HepG2 (cell line): ENCODE results near the gene TWF1. TPM values are rescaled to one million over a fixed set of nuclear protein-coding genes. Genes with fewer than 3 reads are reported as not detected.
A peak's percentile ranks its signal among the peaks of the same experiment; 100 is the strongest.

Experiments used
- CAMTA2 ChIP-seq: sonication (generic); formaldehyde crosslinking; IDR thresholded peaks from 2 replicates; pipeline ENCODE4 v1.4.0; 2020; ENCODE audit warnings: mild to moderate bottlenecking, missing genetic modification reagents, borderline replicate concordance
- JARID2 ChIP-seq: sonication (generic); formaldehyde crosslinking; IDR thresholded peaks from 2 replicates; pipeline ENCODE4 v1.8.1; 2023; ENCODE audit warnings: missing genetic modification reagents, inconsistent platforms; ENCODE audit not compliant: insufficient replicate concordance
- KDM4B ChIP-seq: sonication (generic); formaldehyde crosslinking; IDR thresholded peaks from 2 replicates; pipeline ENCODE4 v1.4.0; 2020; ENCODE audit warnings: missing genetic modification reagents
- WIZ ChIP-seq: sonication (generic); formaldehyde crosslinking; IDR thresholded peaks from 2 replicates; pipeline ENCODE4 v1.5.1; 2020; ENCODE audit warnings: mild to moderate bottlenecking, missing genetic modification reagents
- ZBTB3 ChIP-seq: sonication (generic); formaldehyde crosslinking; IDR thresholded peaks from 2 replicates; pipeline ENCODE4 v1.4.0; 2020; ENCODE audit warnings: low read depth, mild to moderate bottlenecking, moderate library complexity, missing genetic modification reagents, borderline replicate concordance
- ZBTB4 ChIP-seq: sonication (generic); formaldehyde crosslinking; IDR thresholded peaks from 2 replicates; pipeline ENCODE4 v1.4.0; 2020; ENCODE audit warnings: missing genetic modification reagents, mild to moderate bottlenecking, borderline replicate concordance
- ZMAT3 ChIP-seq: sonication (generic); formaldehyde crosslinking; conservative IDR thresholded peaks from 2 replicates; pipeline ENCODE4 v1.7.0; 2021; ENCODE audit warnings: missing genetic modification reagents
- ZNF138 ChIP-seq: sonication (generic); formaldehyde crosslinking; IDR thresholded peaks from 2 replicates; pipeline ENCODE4 v1.5.0; 2020; ENCODE audit warnings: mild to moderate bottlenecking, low read depth, missing genetic modification reagents
- ZNF512B ChIP-seq: sonication (generic); formaldehyde crosslinking; IDR thresholded peaks from 2 replicates; pipeline ENCODE4 v1.5.1; 2020; ENCODE audit warnings: missing genetic modification reagents, mild to moderate bottlenecking, borderline replicate concordance
- ZNF598 ChIP-seq: sonication (generic); formaldehyde crosslinking; IDR thresholded peaks from 2 replicates; pipeline ENCODE4 v1.5.1; 2020; ENCODE audit warnings: mild to moderate bottlenecking, missing genetic modification reagents, borderline replicate concordance
- ZNF776 ChIP-seq: sonication (generic); formaldehyde crosslinking; IDR thresholded peaks from 2 replicates; pipeline ENCODE4 v1.4.0; 2020; ENCODE audit warnings: mild to moderate bottlenecking, missing genetic modification reagents
- ZNF792 ChIP-seq: IDR thresholded peaks from 2 replicates; pipeline ENCODE4 v1.6.1; 2016
- polyA plus RNA-seq, 8 experiments: library from polyadenylated mRNA; depleted of rRNA in 3 of 8; stranded (reverse) in 7 of 8; unstranded in 1 of 8; fragments of >200 nt; fragmentation: Illumina TruSeq in 4 of 8; extraction: Trizol in 4 of 8; gene quantifications; 2 replicates each; pipeline versions ENCODE4 v1.2.1 to v1.2.3, GENCODE V29; 2011 to 2016; ENCODE audit warnings: low read depth in 4 of 8, missing spikeins in 1 of 8, mixed read lengths in 1 of 8; ENCODE audit not compliant: insufficient read depth in 1 of 8
- total RNA-seq, 5 experiments: library from RNA; depleted of rRNA; stranded (reverse); fragments of >200 nt; fragmentation: Illumina TruSeq; extraction: Trizol; gene quantifications; 2 replicates each; pipeline ENCODE4 v1.2.3, GENCODE V29; 2016; ENCODE audit warnings: low read depth in 1 of 5
- TF ChIP-seq, protein P1 (sequence below): sonication (generic); formaldehyde crosslinking; IDR thresholded peaks from 2 replicates; pipeline ENCODE4 v1.5.0; 2020; ENCODE audit warnings: mild to moderate bottlenecking, missing genetic modification reagents
- TF ChIP-seq, protein P2 (sequence below): sonication (generic); formaldehyde crosslinking; IDR thresholded peaks from 2 replicates; pipeline ENCODE4 v1.5.0; 2020; ENCODE audit warnings: missing genetic modification reagents
- TF ChIP-seq, protein P3 (sequence below): sonication (generic); formaldehyde crosslinking; IDR thresholded peaks from 2 replicates; pipeline ENCODE4; 2020; ENCODE audit warnings: missing genetic modification reagents, mild to moderate bottlenecking, borderline replicate concordance

Gene TWF1
- total and polyA plus RNA-seq, 2 of the 13 experiments (the other 11 are each of a cell fraction or from before 2014, with no cell fraction given): 32.3 to 85.5 TPM

- TF ChIP-seq, protein P1, sequence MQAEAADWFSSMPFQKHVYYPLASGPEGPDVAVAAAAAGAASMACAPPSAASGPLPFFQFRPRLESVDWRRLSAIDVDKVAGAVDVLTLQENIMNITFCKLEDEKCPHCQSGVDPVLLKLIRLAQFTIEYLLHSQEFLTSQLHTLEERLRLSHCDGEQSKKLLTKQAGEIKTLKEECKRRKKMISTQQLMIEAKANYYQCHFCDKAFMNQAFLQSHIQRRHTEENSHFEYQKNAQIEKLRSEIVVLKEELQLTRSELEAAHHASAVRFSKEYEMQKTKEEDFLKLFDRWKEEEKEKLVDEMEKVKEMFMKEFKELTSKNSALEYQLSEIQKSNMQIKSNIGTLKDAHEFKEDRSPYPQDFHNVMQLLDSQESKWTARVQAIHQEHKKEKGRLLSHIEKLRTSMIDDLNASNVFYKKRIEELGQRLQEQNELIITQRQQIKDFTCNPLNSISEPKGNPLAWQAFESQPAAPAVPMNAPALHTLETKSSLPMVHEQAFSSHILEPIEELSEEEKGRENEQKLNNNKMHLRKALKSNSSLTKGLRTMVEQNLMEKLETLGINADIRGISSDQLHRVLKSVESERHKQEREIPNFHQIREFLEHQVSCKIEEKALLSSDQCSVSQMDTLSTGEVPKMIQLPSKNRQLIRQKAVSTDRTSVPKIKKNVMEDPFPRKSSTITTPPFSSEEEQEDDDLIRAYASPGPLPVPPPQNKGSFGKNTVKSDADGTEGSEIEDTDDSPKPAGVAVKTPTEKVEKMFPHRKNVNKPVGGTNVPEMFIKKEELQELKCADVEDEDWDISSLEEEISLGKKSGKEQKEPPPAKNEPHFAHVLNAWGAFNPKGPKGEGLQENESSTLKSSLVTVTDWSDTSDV (CRISPR knock-in tag): no peak
- 0 out of 2 replicates have a peak, but pooled peaks have one; percentile 46 for TF ChIP-seq ZBTB3 (CRISPR knock-in tag)
- no peak for TF ChIP-seq ZMAT3 (CRISPR knock-in tag)
- peak; percentile 24; the same call in 1 of the 2 replicates for TF ChIP-seq ZNF138 (CRISPR knock-in tag)
- TF ChIP-seq WIZ (CRISPR knock-in tag): no peak
- TF ChIP-seq, protein P2, sequence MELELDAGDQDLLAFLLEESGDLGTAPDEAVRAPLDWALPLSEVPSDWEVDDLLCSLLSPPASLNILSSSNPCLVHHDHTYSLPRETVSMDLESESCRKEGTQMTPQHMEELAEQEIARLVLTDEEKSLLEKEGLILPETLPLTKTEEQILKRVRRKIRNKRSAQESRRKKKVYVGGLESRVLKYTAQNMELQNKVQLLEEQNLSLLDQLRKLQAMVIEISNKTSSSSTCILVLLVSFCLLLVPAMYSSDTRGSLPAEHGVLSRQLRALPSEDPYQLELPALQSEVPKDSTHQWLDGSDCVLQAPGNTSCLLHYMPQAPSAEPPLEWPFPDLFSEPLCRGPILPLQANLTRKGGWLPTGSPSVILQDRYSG (CRISPR knock-in tag): no peak
- TF ChIP-seq KDM4B (CRISPR knock-in tag): no peak
- no peak for TF ChIP-seq JARID2 (CRISPR knock-in tag)
- no peak for TF ChIP-seq ZNF598 (CRISPR knock-in tag)
- no peak for TF ChIP-seq ZBTB4
- no peak for TF ChIP-seq CAMTA2 (CRISPR knock-in tag)
- TF ChIP-seq ZNF512B (CRISPR knock-in tag): no peak
- TF ChIP-seq ZNF792: no peak
- TF ChIP-seq, protein P3, sequence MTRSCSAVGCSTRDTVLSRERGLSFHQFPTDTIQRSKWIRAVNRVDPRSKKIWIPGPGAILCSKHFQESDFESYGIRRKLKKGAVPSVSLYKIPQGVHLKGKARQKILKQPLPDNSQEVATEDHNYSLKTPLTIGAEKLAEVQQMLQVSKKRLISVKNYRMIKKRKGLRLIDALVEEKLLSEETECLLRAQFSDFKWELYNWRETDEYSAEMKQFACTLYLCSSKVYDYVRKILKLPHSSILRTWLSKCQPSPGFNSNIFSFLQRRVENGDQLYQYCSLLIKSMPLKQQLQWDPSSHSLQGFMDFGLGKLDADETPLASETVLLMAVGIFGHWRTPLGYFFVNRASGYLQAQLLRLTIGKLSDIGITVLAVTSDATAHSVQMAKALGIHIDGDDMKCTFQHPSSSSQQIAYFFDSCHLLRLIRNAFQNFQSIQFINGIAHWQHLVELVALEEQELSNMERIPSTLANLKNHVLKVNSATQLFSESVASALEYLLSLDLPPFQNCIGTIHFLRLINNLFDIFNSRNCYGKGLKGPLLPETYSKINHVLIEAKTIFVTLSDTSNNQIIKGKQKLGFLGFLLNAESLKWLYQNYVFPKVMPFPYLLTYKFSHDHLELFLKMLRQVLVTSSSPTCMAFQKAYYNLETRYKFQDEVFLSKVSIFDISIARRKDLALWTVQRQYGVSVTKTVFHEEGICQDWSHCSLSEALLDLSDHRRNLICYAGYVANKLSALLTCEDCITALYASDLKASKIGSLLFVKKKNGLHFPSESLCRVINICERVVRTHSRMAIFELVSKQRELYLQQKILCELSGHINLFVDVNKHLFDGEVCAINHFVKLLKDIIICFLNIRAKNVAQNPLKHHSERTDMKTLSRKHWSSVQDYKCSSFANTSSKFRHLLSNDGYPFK (CRISPR knock-in tag): 0 out of 2 replicates have a peak, but pooled peaks have one; percentile 13
- peak; percentile 30; the same call in 1 of the 2 replicates for TF ChIP-seq ZNF776 (CRISPR knock-in tag)
Measured at GRCh38 chr12:43835656-43836474, 29.7 kb upstream of the TWF1 start, which contains the start of gene TMEM117 (continued).
